GM12892 (cell line): Measurements from ENCODE around the gene ACTG2.

Experiments used
- POLR2A ChIP-seq: IDR thresholded peaks from 2 replicates; pipeline ENCODE4 v1.6.1; 2011; ENCODE audit warnings: low read depth, low read length, control low read depth
- POLR2AphosphoS5 ChIP-seq: IDR thresholded peaks from 2 replicates; pipeline ENCODE4 v1.6.1; 2011; ENCODE audit warnings: low read depth, low read length, control low read depth
- TAF1 ChIP-seq: IDR thresholded peaks from 2 replicates; pipeline ENCODE4 v1.6.1; 2011; ENCODE audit warnings: low read depth, mild to moderate bottlenecking, control low read depth, low read length, borderline replicate concordance

DNA sequence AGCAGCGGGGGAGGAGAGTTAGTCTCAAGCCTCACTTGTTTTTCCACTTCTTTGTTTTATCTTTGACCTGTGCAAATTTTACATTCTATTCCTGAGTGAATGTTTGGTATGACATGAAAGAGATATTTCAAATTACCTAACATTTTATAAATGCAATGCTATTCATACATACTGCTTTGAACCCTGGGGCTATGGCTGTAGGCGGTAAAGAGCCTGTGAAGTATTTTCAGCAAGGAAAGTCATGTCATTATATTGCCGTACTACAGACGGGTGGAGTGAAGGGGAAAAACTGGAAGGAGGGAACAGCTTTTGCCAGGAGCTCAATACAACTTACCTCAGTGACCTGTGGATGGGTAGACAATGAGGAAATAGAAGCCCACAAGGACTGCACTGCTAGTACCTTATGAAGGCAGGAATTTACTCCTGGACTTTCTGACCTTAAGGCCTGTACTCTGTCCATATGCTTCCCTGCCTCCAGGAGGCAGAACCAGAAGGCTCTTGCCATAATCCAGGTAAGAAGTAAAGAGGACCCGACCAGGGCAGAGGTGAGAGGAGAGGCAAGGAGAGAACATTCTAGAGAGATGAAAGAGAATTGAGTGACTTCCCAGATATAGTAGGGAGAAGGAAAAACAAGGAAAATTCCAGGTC is 63.5 kb downstream of the ACTG2 start:
- TF ChIP-seq POLR2A (no peak), POLR2AphosphoS5 (no peak), TAF1 (no peak)
